ENCODE results near the gene UGT1A8. TPM values are rescaled to one million over a fixed set of nuclear protein-coding genes. Genes with fewer than 3 reads are reported as not detected.
"Not testable (repeated sequence)": the region's sequence is repeated elsewhere in the genome, so short reads cannot be mapped to it uniquely, and the experiment has no call there.

UGT1A8 gene
- total and polyA plus RNA-seq, 10 donors = not detected

DNA sequence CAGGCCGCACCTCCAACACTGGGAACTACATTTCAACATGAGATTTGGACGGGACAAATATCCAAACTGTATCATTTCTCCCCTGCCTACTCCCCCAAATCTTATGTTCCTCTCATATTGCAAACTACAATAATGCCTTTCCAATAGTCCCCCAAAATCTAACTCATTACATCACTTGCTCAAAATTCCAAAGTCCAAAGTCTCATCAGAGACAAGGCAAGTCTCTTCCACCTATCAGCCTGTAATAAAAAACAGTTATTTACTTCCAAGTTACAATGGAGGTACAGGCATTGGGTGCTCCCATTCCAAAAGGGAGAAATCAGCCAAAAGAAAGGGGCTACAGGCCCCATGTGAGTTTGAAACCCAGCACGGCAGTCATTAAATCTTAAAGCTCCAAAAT is 12.6 kb upstream of the UGT1A8 start:
- intact Hi-C loops (cut with DNase I; ENCODE audit: low total_unique reads) = no loop called here
- WGBS, 5 donors = 75 to 95% (median 91%) methylated on average over 3 of the region's 3 CpGs
- TF ChIP-seq POLR2A (IDR thresholded peaks at IDR 0.05) = no peak
- TF ChIP-seq, protein P1, sequence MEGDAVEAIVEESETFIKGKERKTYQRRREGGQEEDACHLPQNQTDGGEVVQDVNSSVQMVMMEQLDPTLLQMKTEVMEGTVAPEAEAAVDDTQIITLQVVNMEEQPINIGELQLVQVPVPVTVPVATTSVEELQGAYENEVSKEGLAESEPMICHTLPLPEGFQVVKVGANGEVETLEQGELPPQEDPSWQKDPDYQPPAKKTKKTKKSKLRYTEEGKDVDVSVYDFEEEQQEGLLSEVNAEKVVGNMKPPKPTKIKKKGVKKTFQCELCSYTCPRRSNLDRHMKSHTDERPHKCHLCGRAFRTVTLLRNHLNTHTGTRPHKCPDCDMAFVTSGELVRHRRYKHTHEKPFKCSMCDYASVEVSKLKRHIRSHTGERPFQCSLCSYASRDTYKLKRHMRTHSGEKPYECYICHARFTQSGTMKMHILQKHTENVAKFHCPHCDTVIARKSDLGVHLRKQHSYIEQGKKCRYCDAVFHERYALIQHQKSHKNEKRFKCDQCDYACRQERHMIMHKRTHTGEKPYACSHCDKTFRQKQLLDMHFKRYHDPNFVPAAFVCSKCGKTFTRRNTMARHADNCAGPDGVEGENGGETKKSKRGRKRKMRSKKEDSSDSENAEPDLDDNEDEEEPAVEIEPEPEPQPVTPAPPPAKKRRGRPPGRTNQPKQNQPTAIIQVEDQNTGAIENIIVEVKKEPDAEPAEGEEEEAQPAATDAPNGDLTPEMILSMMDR (IDR thresholded peaks at IDR 0.05 in 8 of 11, conservative IDR thresholded peaks at IDR 0.05 in 3 of 11) = no peak
- TF ChIP-seq POLR2AphosphoS5 (IDR thresholded peaks at IDR 0.05) = no peak
- no peak overlapping the region for H3K27ac ChIP-seq
- H3K36me3 ChIP-seq = no peaks in the 10 kb centered on the region
- H3K27me3 ChIP-seq (replicated peaks in 1 of 7) = peaks cover 0 to 7% (median 0%) of the 10 kb centered on the region in 7 donors
- H3K9me3 ChIP-seq = peaks cover 0 to 9% (median under 1%) of the 10 kb centered on the region in 8 donors
- DNase-seq = no peak
- no peak overlapping the region for H3K4me3 ChIP-seq
- H3K4me1 ChIP-seq = no peaks in the 10 kb centered on the region

DNA sequence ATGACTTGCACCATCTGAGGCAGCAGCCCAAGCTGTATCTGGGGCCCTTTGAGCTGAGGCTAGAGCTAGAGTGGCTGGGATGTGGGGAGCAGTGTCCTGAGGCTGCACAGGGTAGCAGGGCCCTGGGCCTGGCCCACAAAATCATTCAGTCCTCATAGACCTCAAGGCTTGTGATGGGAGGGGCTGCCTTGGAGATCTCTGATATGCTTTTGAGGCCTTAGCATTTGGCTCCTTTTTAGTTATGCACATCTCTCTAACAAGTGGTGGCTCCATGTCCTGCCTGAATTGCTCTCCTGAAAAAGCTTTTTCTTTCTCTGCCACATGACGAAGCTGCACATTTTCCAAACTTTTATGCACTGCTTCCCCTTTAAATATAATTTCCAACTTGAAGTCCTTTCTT is 11.8 kb upstream of the UGT1A8 start:
- peaks cover 0 to 4% (median 0%) of the 10 kb centered on the region in 7 donors for H3K27me3 ChIP-seq (replicated peaks in 1 of 7)
- no peak for TF ChIP-seq POLR2AphosphoS5 (IDR thresholded peaks at IDR 0.05)
- no peak for TF ChIP-seq POLR2A (IDR thresholded peaks at IDR 0.05)
- TF ChIP-seq, protein P1 (IDR thresholded peaks at IDR 0.05 in 8 of 11, conservative IDR thresholded peaks at IDR 0.05 in 3 of 11) = no peak
- H3K9me3 ChIP-seq = peaks cover 0 to 16% (median 9%) of the 10 kb centered on the region in 8 donors
- no peak overlapping the region for H3K4me3 ChIP-seq
- WGBS, 5 donors = 87 to 95% (median 92%) methylated on average over 1 of the region's 1 CpG
- intact Hi-C loops (cut with DNase I; ENCODE audit: low total_unique reads) = no loop called here
- no peak for DNase-seq
- H3K4me1 ChIP-seq = no peaks in the 10 kb centered on the region
- H3K36me3 ChIP-seq = no peaks in the 10 kb centered on the region
- no peak overlapping the region for H3K27ac ChIP-seq

DNA sequence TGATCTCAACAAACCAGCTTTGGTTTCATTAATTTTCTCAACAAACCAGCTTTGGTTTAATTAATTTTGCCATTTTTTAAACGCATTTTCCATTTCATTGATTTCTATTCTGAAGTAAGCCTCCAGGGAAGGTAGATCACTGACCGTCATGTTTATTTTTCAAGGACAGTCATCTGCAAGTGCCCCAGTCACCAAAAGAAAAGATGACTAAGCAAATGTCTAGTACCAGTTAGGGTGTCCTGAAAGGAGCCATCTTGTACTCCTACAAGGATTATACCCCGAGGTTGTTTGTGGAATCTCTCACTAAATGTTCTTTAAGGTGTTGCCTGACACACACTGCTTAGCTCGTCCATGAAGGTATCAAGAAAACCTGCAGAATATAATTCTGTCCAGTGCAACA is 6.1 kb upstream of the UGT1A8 start:
- Histone ChIP-seq H3K9me3 (peaks cover 0 to 37% (median 28%) of the 10 kb centered on the region in 8 donors), H3K4me3 (no peak overlapping the region), H3K27me3 (replicated peaks in 1 of 7) (no peaks in the 10 kb centered on the region), H3K27ac (no peak overlapping the region), H3K36me3 (no peaks in the 10 kb centered on the region), H3K4me1 (no peaks in the 10 kb centered on the region)
- TF ChIP-seq POLR2A (IDR thresholded peaks at IDR 0.05) (no peak), POLR2AphosphoS5 (IDR thresholded peaks at IDR 0.05) (no peak)
- TF ChIP-seq, protein P1 (IDR thresholded peaks at IDR 0.05 in 8 of 11, conservative IDR thresholded peaks at IDR 0.05 in 3 of 11) = no peak
- intact Hi-C loops (cut with DNase I; ENCODE audit: low total_unique reads) = no loop called here
- WGBS, 5 donors = 78 to 84% (median 82%) methylated on average over 4 of the region's 4 CpGs
- DNase-seq = no peak

DNA sequence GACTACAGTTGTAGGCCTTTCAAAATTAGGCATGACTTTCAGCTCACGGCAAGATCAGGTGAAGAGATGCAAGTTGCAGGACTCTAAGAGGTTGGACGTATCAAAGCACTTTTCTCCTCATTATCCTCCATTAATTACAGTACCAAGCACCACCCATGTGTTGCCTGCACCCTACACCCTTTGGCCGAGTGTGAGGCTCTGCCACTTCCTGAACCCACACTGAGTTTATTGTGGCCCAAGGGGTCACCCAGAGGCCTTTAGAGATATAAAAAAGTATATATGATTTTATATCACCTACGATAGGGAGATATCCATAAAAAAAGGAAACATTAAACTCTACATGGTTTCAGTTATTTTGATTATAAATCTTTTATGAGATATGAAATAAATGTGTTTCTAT is 2.8 kb downstream of the UGT1A8 start:
- DNase-seq = no peak
- H3K27me3 ChIP-seq (replicated peaks in 1 of 7) = peaks cover 0 to 17% (median 0%) of the 10 kb centered on the region in 7 donors
- no peak for TF ChIP-seq POLR2AphosphoS5 (IDR thresholded peaks at IDR 0.05)
- no peak for TF ChIP-seq POLR2A (IDR thresholded peaks at IDR 0.05)
- TF ChIP-seq, protein P1 (IDR thresholded peaks at IDR 0.05 in 8 of 11, conservative IDR thresholded peaks at IDR 0.05 in 3 of 11) = no peak
- H3K9me3 ChIP-seq = peaks cover 0 to 6% (median 0%) of the 10 kb centered on the region in 8 donors
- intact Hi-C loops (cut with DNase I; ENCODE audit: low total_unique reads) = no loop called here
- H3K36me3 ChIP-seq = no peaks in the 10 kb centered on the region
- WGBS, 5 donors = 79 to 90% (median 88%) methylated on average over 4 of the region's 4 CpGs
- no peak overlapping the region for H3K4me3 ChIP-seq
- H3K4me1 ChIP-seq = no peaks in the 10 kb centered on the region
- H3K27ac ChIP-seq = no peak overlapping the region

DNA sequence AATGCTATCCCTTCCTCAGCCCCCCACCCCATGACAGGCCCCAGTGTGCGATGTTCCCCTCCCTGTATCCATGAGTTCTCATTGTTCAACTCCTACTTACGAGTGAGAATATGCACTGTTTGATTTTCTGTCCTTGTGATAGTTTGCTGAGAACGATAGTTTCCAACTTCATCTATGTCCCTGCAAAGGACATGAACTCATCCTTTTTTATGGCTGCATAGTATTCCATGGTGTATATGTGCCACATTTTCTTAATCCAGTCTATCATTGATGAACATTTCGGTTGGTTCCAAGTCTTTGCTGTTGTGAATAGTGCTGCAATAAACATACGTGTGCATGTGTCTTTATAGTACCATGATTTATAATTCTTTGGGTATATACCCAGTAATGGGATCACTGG is 4.4 kb downstream of the UGT1A8 start:
- H3K4me1 ChIP-seq; H3K4me3 ChIP-seq; H3K27ac ChIP-seq; H3K9me3 ChIP-seq; DNase-seq; H3K36me3 ChIP-seq; intact Hi-C loops (cut with DNase I; ENCODE audit: low total_unique reads): not testable (repeated sequence)
- WGBS, 5 donors = 90 to 92% (median 91%) methylated on average over 5 of the region's 5 CpGs
- H3K27me3 ChIP-seq (replicated peaks in 1 of 7) = peaks cover 0 to 12% (median 0%) of the 10 kb centered on the region in 7 donors

Data from spleen (tissue), 11 donors.